Peyer's patch (tissue), 4 donors: ENCODE measurements around the gene ATP5PO.
A peak's percentile ranks its signal among the peaks of the same experiment; 100 is the strongest.

Experiments
- POLR2A ChIP-seq, 2 donors: fragments of 450-650 bp; IDR thresholded peaks; one replicate each; pipeline ENCODE4 v1.5.1; 2017; ENCODE audit warnings: antibody characterized with exemption in 2 of 2, mild to moderate bottlenecking in 2 of 2, moderate library complexity in 2 of 2
- TF ChIP-seq, protein P1 (sequence below), 6 experiments: fragments of 450-650 bp in 4 of 6; fragments of 200-600 bp in 2 of 6; sonication (generic) in 1 of 6; IDR thresholded peaks; one replicate each; pipeline ENCODE4 v1.5.1; 2017 to 2019; ENCODE audit warnings: antibody characterized with exemption in 6 of 6, mild to moderate bottlenecking in 3 of 6, moderate library complexity in 1 of 6

DNA sequence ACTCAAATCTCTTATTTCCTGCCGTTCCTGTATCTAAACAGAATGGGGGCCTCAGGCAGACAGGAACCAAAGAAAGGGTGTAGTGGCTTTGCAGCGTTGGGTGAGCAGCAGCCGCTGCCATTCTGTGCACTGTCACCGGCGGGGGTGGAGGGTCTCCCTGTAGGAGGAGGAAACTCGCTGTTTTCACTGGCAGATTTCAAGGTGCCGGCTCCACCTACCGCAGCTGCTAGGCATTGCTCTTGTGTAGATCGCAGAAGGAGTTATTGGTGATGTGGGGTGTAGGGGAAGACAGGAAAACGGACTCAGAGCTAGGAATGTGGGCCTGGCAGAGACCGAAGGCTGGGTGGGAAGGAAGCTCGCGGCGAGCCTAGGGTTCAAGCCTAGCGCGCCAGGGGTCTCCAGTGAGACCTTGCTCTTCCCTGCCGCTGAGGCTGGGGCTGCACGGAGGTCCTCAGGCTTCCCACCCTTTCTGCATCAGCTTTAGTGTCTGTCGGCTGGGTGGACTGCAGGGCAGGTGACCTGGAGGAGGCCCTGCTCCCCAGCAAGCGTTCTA lies 20.8 kb downstream of the ATP5PO start:
- TF ChIP-seq, protein P1, sequence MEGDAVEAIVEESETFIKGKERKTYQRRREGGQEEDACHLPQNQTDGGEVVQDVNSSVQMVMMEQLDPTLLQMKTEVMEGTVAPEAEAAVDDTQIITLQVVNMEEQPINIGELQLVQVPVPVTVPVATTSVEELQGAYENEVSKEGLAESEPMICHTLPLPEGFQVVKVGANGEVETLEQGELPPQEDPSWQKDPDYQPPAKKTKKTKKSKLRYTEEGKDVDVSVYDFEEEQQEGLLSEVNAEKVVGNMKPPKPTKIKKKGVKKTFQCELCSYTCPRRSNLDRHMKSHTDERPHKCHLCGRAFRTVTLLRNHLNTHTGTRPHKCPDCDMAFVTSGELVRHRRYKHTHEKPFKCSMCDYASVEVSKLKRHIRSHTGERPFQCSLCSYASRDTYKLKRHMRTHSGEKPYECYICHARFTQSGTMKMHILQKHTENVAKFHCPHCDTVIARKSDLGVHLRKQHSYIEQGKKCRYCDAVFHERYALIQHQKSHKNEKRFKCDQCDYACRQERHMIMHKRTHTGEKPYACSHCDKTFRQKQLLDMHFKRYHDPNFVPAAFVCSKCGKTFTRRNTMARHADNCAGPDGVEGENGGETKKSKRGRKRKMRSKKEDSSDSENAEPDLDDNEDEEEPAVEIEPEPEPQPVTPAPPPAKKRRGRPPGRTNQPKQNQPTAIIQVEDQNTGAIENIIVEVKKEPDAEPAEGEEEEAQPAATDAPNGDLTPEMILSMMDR (IDR thresholded peaks at IDR 0.05), result peak in 4 of 6 experiments; percentile 25 to 57 (median 54)
- no peak for TF ChIP-seq POLR2A (IDR thresholded peaks at IDR 0.05)
